ENCODE data around the gene LUC7L2.

DNA sequence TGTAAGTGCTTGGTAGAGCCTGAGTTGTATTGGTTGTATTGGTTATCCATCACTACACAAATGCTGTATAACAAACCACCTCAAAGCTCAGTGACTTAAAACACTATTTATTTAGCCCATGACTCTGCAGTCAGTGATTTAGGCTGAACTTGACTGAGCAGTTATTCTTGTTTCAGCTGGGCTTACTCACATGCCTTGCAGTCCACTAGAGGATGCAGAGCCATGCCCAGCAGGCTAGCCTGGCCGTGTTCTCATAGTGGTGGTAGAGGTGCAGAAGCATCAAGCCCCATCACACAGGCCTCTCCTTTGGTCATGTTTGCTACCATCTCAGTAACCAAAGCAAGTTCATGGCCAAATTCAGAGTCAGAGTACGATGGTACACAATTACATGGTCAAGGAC lies 43.9 kb downstream of the LUC7L2 start:
- TF ChIP-seq POLR2A (IDR thresholded peaks at IDR 0.05) = no peak
- TF ChIP-seq, protein P1, sequence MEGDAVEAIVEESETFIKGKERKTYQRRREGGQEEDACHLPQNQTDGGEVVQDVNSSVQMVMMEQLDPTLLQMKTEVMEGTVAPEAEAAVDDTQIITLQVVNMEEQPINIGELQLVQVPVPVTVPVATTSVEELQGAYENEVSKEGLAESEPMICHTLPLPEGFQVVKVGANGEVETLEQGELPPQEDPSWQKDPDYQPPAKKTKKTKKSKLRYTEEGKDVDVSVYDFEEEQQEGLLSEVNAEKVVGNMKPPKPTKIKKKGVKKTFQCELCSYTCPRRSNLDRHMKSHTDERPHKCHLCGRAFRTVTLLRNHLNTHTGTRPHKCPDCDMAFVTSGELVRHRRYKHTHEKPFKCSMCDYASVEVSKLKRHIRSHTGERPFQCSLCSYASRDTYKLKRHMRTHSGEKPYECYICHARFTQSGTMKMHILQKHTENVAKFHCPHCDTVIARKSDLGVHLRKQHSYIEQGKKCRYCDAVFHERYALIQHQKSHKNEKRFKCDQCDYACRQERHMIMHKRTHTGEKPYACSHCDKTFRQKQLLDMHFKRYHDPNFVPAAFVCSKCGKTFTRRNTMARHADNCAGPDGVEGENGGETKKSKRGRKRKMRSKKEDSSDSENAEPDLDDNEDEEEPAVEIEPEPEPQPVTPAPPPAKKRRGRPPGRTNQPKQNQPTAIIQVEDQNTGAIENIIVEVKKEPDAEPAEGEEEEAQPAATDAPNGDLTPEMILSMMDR (IDR thresholded peaks at IDR 0.05) = no peak
